ENCODE data around the gene ALS2.

DNA sequence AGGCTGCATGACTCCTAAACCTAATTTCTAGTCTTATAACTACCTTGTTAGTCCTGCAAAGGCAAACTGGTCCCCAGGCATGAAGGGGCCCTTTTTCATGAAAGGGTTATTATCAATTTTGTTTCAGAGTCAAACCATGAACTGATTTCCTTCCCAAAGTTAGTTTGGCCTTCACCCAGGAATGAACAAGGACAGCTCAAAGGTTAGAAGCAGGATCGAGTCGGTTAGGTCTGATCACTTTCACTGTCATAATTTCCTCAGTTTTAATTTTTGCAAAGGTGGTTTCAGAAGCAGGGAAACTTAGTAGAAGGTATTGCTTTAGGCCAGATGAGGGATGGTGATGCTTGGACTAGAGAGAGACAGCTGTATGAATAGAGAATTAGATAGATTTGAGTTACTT, 8.7 kb upstream of the ALS2 start:
- TF ChIP-seq FOXM1 (IDR thresholded peaks at IDR 0.05; ENCODE audit: borderline replicate concordance) (no peak), NFRKB (IDR thresholded peaks at IDR 0.05) (no peak), FOXA1 (IDR thresholded peaks at IDR 0.05) (no peak), BHLHE40 (IDR thresholded peaks at IDR 0.05; ENCODE audit: borderline replicate concordance) (no peak), SP1 (IDR thresholded peaks at IDR 0.05) (no peak), ARNT (IDR thresholded peaks at IDR 0.05) (no peak), FOXK2 (IDR thresholded peaks at IDR 0.05) (no peak), ZNF384 (IDR thresholded peaks at IDR 0.05) (no peak)

All from HEK293T (cell line).